ENCODE results near the gene ENTPD1. TPM values are rescaled to one million over a fixed set of nuclear protein-coding genes. Genes with fewer than 3 reads are reported as not detected.
"Not testable (repeated sequence)": the region's sequence is repeated elsewhere in the genome, so short reads cannot be mapped to it uniquely, and the experiment has no call there.

ENTPD1 gene
- total RNA-seq, 1 experiment from 2014 or later: 0.92 TPM

GRCh38 chr10:95798096-95798855 lies 42.3 kb downstream of the ENTPD1 start:
- H3K27ac ChIP-seq (ENCODE audit: low read depth, low read length, poor library complexity, severe bottlenecking): no peak overlapping the region
- H3K4me1 ChIP-seq (ENCODE audit: insufficient read depth, low read length, poor library complexity, severe bottlenecking): no peaks in the 10 kb centered on the region
- intact Hi-C loops (cut with micrococcal nuclease; ENCODE audit: unreplicated experiment): loop anchor here (10.0 kb wide), 1 partner anchor 57 kb away; no protein-coding TSS in a partner anchor
- no peaks in the 10 kb centered on the region for H3K36me3 ChIP-seq (ENCODE audit: insufficient read depth, low read length, poor library complexity, severe bottlenecking)
- ChIA-PET POLR2A (ENCODE audit: low non-redundant PET) (no interaction called here), CTCF (no interaction called here)
- no TSS peak for BruUV-seq (replicated peaks)
- DNase-seq (ENCODE audit: low spot score): no peak
- TF ChIP-seq, protein P1, sequence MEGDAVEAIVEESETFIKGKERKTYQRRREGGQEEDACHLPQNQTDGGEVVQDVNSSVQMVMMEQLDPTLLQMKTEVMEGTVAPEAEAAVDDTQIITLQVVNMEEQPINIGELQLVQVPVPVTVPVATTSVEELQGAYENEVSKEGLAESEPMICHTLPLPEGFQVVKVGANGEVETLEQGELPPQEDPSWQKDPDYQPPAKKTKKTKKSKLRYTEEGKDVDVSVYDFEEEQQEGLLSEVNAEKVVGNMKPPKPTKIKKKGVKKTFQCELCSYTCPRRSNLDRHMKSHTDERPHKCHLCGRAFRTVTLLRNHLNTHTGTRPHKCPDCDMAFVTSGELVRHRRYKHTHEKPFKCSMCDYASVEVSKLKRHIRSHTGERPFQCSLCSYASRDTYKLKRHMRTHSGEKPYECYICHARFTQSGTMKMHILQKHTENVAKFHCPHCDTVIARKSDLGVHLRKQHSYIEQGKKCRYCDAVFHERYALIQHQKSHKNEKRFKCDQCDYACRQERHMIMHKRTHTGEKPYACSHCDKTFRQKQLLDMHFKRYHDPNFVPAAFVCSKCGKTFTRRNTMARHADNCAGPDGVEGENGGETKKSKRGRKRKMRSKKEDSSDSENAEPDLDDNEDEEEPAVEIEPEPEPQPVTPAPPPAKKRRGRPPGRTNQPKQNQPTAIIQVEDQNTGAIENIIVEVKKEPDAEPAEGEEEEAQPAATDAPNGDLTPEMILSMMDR (conservative IDR thresholded peaks at IDR 0.05; ENCODE audit: low read depth, low read length): no peak
- no peak for TF ChIP-seq EZH2 (IDR thresholded peaks at IDR 0.05; ENCODE audit: borderline replicate concordance, low read depth, low read length, poor library complexity, severe bottlenecking)
- no peaks in the 10 kb centered on the region for H3K9me3 ChIP-seq (ENCODE audit: low read depth, low read length, poor library complexity, severe bottlenecking)
- no peaks in the 10 kb centered on the region for H3K27me3 ChIP-seq (replicated peaks; ENCODE audit: insufficient read depth, low read depth, low read length, poor library complexity)
- H3K4me3 ChIP-seq (ENCODE audit: low read depth, low read length, poor library complexity, severe bottlenecking): no peak overlapping the region

DNA sequence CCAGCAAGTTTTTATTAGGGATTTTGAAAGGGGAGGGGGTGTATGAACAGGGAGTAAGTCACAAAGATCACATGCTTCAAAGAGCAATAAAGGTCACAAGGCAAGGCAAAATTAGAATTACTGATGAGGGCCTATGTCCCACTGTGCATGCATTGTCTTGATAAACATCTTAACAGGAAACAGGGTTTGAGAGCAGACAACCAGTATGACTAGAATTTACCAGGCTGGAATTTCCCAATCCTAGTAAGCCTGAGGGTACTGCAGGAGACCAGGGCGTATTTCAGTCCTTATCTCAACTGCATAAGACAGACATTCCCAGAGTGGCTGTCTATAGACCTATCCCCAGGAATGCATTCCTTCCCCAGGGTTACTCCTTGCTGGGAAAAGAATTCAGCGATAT lies 44.3 kb downstream of the ENTPD1 start:
- H3K9me3 ChIP-seq (ENCODE audit: low read depth, low read length, poor library complexity, severe bottlenecking); DNase-seq (ENCODE audit: low spot score); H3K27ac ChIP-seq (ENCODE audit: low read depth, low read length, poor library complexity, severe bottlenecking); H3K4me1 ChIP-seq (ENCODE audit: insufficient read depth, low read length, poor library complexity, severe bottlenecking); H3K36me3 ChIP-seq (ENCODE audit: insufficient read depth, low read length, poor library complexity, severe bottlenecking); BruUV-seq (replicated peaks); POLR2A ChIA-PET (ENCODE audit: low non-redundant PET); intact Hi-C loops (cut with micrococcal nuclease; ENCODE audit: unreplicated experiment); H3K27me3 ChIP-seq (replicated peaks; ENCODE audit: insufficient read depth, low read depth, low read length, poor library complexity); CTCF ChIA-PET; H3K4me3 ChIP-seq (ENCODE audit: low read depth, low read length, poor library complexity, severe bottlenecking): not testable (repeated sequence)

DNA sequence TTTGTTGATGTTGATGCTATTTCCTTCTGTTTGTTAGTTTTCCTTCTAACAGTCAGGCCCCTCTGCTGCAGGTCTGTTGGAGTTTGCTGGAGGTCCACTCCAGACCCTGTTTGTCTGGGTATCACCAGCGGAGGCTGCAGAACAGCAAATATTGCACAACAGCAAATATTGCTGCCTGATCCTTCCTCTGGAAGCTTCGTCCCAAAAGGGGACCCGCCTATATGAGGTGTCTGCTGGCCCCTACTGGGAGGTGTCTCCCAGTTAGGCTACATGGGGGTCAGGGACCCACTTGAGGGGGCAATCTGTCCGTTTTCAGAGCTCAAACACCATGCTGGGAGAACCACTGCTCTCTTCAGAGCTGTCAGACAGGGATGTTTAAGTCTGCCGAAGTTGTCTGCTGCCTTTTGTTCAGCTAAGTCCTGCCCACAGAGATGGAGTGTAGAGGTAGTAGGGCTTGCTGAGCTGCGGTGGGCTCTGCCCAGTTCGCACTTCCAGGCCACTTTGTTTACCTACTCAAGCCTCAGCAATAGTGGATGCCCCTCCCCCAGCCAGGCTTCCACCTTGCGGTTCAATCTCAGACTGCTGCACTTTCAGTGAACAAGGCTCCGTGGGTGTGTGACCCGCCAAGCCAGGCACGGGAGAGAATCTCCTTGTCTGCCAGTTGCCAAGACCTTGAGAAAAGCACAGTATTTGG lies 50.9 kb downstream of the ENTPD1 start:
- H3K9me3 ChIP-seq (ENCODE audit: low read depth, low read length, poor library complexity, severe bottlenecking); H3K4me1 ChIP-seq (ENCODE audit: insufficient read depth, low read length, poor library complexity, severe bottlenecking); H3K27me3 ChIP-seq (replicated peaks; ENCODE audit: insufficient read depth, low read depth, low read length, poor library complexity); intact Hi-C loops (cut with micrococcal nuclease; ENCODE audit: unreplicated experiment); POLR2A ChIA-PET (ENCODE audit: low non-redundant PET); DNase-seq (ENCODE audit: low spot score); H3K27ac ChIP-seq (ENCODE audit: low read depth, low read length, poor library complexity, severe bottlenecking); H3K4me3 ChIP-seq (ENCODE audit: low read depth, low read length, poor library complexity, severe bottlenecking); BruUV-seq (replicated peaks); CTCF ChIA-PET; H3K36me3 ChIP-seq (ENCODE audit: insufficient read depth, low read length, poor library complexity, severe bottlenecking): not testable (repeated sequence)

- DNase-seq (ENCODE audit: low spot score); POLR2A ChIA-PET (ENCODE audit: low non-redundant PET); H3K36me3 ChIP-seq (ENCODE audit: insufficient read depth, low read length, poor library complexity, severe bottlenecking); intact Hi-C loops (cut with micrococcal nuclease; ENCODE audit: unreplicated experiment); BruUV-seq (replicated peaks); H3K4me1 ChIP-seq (ENCODE audit: insufficient read depth, low read length, poor library complexity, severe bottlenecking); H3K4me3 ChIP-seq (ENCODE audit: low read depth, low read length, poor library complexity, severe bottlenecking); CTCF ChIA-PET; H3K9me3 ChIP-seq (ENCODE audit: low read depth, low read length, poor library complexity, severe bottlenecking); H3K27me3 ChIP-seq (replicated peaks; ENCODE audit: insufficient read depth, low read depth, low read length, poor library complexity); H3K27ac ChIP-seq (ENCODE audit: low read depth, low read length, poor library complexity, severe bottlenecking): not testable (repeated sequence)
Observed at GRCh38 chr10:95808705-95809308, 52.8 kb downstream of the ENTPD1 start.
